HG03432 (cell line): Measurements from ENCODE around the gene NXPH1.
"Not testable (repeated sequence)": the region's sequence is repeated elsewhere in the genome, so short reads cannot be mapped to it uniquely, and the experiment has no call there.

ENCODE experiments used
- ATAC-seq: cut with Tn5 transposase; IDR thresholded peaks from one replicate; pipeline ENCODE4 v1.9.1; 2021; ENCODE audit warnings: mild to moderate bottlenecking, moderate library complexity; ENCODE audit not compliant: unreplicated experiment

Gene NXPH1

GRCh38 chr7:8684426-8684825, 251.0 kb downstream of the NXPH1 start:
- ATAC-seq = no peak

- ATAC-seq = no peak
Measured at GRCh38 chr7:8699875-8700624, 266.6 kb downstream of the NXPH1 start.

- no peak for ATAC-seq
Measured at GRCh38 chr7:8702807-8703206, 269.4 kb downstream of the NXPH1 start.

- no peak for ATAC-seq
Measured at GRCh38 chr7:8710124-8710523, 276.7 kb downstream of the NXPH1 start.

GRCh38 chr7:8714791-8715190, 281.4 kb downstream of the NXPH1 start:
- ATAC-seq = no peak

- no peak for ATAC-seq
Measured at GRCh38 chr7:8719102-8719501, 285.7 kb downstream of the NXPH1 start.

GRCh38 chr7:8724080-8724718, 290.8 kb downstream of the NXPH1 start:
- peak; percentile 90 for ATAC-seq

GRCh38 chr7:8731756-8732155, 298.3 kb downstream of the NXPH1 start:
- not testable (repeated sequence) for ATAC-seq

GRCh38 chr7:8739837-8740236, 306.4 kb downstream of the NXPH1 start:
- ATAC-seq = no peak

- ATAC-seq = no peak
Measured at GRCh38 chr7:8742837-8743236, 309.4 kb downstream of the NXPH1 start.

- no peak for ATAC-seq
Measured at GRCh38 chr7:8747338-8747737, 313.9 kb downstream of the NXPH1 start.

GRCh38 chr7:8751557-8752231, 318.3 kb downstream of the NXPH1 start:
- no peak for ATAC-seq

- ATAC-seq = no peak
Measured at GRCh38 chr7:8753355-8753754, 319.9 kb downstream of the NXPH1 start.

- ATAC-seq = no peak
Measured at GRCh38 chr7:8761731-8762130, 328.3 kb downstream of the NXPH1 start.

- no peak for ATAC-seq
Measured at GRCh38 chr7:8762803-8763202, 329.4 kb downstream of the NXPH1 start.

GRCh38 chr7:8765374-8765773, 332.0 kb downstream of the NXPH1 start:
- no peak for ATAC-seq

- ATAC-seq = no peak
Measured at GRCh38 chr7:8773518-8773917, 340.1 kb downstream of the NXPH1 start.

GRCh38 chr7:8778459-8778858, 345.1 kb downstream of the NXPH1 start:
- ATAC-seq = no peak

GRCh38 chr7:8781166-8781565, 347.8 kb downstream of the NXPH1 start:
- ATAC-seq = no peak

- no peak for ATAC-seq
Measured at GRCh38 chr7:8783229-8783628, 349.8 kb downstream of the NXPH1 start.

- ATAC-seq = no peak
Measured at GRCh38 chr7:8785081-8785480, 351.7 kb downstream of the NXPH1 start.

- ATAC-seq = no peak
Measured at GRCh38 chr7:8800986-8801385, 367.6 kb downstream of the NXPH1 start.
